Inferior parietal cortex (tissue), 1 donor: Measurements from ENCODE around the gene TSPAN16.
A peak's percentile ranks its signal among the peaks of the same experiment; 100 is the strongest.
"Not testable (repeated sequence)": the region's sequence is repeated elsewhere in the genome, so short reads cannot be mapped to it uniquely, and the experiment has no call there.

Source experiments
- DNase-seq: peaks from one replicate; pipeline ENCODE4 v3.0.0-alpha.2; 2016; ENCODE audit errors: extremely low spot score

The TSPAN16 gene

DNA sequence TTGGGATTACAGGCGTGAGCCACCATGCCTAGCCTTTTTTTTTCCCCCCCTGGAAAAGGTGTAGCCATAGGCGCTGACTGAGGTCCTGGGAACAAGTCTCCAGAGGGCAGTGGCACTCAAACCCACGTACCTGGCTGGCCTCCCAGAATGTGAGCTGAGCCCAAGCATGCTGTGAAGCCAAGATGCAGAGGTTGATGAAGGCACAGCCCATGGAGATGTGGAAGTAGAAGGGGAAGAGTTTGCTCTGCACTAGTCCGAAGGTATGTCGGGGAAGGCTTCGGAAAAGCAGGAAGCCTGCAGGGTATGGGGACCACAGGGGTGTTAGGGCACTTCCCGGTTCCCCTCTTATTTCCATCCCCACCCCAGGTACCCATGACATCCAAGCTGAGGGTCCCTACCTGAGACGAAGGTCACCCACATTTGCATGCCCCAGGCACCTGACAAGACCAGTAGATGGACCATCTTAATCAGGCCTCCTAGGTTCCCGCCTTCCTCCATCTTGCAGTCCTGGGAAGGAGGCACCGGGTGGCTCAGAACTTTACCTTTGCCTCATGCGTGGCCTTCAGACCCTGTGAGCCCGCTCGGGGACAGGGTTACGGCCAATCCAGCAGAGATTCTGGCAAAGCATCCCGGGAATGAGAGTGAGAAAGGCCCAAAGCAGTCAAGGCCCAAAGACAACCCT, 49.3 kb downstream of the TSPAN16 start:
- DNase-seq = no peak

DNA sequence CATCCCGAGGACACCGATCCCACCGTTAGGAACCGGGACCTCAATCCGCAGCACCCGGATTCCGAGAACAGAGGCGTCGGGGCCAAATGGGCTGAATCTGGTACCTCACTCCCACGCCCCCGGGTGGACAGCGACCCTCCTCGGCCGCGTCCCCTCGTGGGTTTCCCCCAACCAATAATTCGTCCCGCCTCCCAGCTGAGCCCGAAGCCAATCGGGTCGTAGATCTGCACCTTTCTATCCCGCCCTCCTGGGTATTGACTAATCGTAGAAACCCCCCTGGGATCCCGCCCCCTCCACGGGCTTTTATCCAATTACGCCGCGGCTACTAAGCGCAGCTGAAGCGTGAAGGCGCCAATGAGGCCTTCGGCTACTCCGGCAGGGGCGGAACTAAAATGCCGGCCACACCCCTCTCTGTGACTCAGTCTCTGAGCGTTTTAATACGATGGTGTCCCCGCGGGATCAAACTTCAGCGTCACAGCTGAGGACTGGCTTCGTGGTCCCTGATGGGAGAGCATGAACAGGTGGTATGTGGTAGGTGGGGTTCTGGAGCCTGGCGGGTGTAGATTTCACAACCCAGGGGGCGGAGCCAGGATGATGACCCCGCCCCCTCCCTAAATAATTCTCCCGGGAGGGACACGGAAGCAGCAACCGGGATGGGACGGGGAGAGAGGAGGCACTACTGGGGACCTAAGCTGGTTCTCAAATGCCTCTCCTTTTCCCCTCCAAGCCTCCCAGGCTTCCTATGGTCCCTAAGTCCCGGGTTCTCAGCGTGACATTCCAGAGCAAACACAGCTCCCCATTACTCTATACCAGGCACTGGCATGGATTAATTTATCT, 50.4 kb downstream of the TSPAN16 start, which contains the start of the genes CCDC159 and TMEM205:
Gene CCDC159 (plus strand): TSS at position 416 of the 837 bp plus-strand sequence. CDS start 88 bp downstream, at position 504.
Gene TMEM205 (minus strand): TSS at position 165 of the 837 bp plus-strand sequence. CDS start 649 bp downstream, outside the sequence.
- DNase-seq = peak; percentile 98

DNA sequence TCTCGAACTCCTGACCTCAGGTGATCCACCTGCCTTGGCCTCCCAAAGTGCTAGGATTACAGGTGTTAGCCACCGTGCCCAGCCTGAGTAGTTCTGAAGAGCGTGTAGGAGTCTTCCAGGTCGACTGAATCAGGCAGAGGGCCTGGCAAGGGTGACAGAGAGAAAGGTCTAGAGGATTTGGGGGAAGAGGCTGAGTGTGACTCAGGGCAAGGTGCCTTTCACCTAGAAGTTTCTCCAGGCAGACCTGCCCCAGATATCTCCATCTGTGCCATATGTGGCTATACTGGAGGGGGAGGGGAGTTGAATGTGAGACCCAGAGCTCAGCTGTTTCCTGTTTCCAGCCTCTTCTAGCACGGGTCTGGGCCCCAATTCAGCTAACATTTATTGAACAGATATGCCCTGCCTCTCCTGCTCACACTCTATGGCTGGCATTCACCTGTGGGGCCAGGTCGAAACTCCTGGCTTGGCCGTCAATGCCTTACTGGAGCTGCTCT, 51.6 kb downstream of the TSPAN16 start:
- no peak for DNase-seq

DNA sequence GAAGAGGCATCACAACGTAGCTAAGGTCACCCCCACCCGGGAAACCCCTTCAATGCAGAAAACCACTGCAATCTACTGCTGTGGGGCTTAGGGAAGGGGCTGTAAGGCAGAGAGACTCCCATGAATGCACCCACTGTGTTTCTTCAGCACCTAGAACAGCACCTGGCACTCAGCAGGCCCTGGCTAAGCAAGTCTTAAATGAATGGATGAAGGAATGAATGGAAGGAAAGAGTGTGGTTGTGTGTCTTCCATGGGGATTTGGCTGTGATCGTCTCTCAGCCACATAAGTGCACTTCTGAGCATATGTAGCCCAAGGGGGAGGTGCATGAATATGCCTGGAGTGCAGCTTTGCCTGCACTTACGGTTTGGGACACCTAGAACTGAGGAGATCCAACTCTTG, 53.2 kb downstream of the TSPAN16 start:
- DNase-seq = no peak

DNA sequence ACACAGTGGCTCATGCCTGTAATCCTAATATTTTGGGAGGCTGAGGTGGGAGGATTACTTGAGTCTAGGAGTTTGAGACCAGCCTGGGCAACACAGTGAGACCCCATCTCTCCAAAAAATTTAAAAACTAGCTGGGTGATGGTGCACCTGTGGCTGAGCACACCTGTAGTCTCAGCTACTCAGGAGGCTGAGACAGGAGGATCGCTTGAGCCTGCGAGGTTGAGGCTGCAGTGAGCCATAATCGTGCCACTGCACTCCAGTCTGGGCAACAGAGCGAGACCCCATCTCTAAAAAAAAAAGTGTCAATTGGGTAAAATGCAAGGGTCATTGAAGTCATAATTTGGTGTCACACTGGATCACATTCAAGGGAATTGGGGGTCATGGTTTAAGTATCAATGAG, 58.1 kb downstream of the TSPAN16 start:
- not testable (repeated sequence) for DNase-seq

DNA sequence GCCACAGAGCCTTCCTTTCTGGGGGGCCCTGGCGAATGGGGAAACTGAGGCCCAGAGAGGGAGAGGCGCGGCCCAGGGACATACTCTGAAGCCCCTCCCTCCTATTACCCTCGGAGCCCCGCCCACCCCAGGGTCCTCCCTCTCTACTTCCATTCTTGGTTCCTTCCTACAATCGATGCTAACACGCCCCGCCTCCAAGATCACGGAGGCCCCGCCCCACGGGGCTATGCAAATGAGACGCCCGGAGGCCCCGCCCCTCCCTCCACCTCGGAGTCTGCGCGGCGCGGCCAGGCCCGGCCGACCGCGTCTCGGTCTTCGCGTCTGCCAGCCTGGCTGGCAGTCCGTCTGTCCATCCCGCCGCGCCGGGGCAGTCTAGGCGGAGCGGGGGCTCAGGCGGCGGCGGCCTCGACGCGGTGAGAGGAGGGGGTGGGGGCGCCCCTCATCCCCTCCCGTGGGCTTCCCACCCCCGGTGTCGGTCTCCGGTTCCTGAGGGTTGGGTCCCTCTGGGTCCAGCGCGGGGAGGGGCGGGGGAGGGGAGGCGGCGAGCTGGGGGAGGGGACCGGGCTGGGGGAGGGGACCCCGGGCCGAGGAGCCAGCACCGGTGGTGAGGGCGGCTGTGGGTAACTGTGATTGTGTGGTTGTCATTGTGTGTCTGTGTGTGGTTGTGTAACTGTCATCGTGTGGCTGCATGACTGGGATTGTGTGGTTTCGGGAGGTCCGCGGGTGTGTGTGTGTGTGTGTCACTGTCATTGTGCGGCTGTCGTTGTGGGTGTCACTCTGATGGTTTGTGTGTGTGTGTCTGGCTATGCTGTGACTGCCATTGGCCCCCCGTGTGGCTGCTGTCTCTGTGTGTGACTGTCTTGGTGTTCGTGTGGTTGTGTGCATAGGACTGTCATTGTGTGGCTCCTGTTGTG, 59.5 kb downstream of the TSPAN16 start, which contains the start of gene PLPPR2:
Gene PLPPR2 (plus strand): TSS at position 273 of the 914 bp plus-strand sequence. CDS start 2,242 bp downstream, outside the sequence.
- DNase-seq = peak; percentile 87

DNA sequence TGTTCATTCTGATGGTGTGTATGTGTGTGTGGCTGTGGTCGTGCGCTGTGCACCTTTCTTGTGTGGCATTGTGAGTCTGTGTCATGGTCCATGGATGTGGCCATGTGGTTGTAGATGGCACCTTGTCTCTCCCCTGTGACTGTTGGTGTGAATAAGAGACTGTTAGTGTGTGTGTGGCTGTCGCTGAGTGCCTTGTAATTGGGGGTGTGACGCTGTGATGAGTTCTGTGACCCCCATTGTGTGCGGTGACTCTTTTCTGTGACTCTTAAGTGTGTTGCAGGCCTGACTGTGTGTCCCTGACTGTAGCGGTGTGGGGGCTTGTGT, 60.1 kb downstream of the TSPAN16 start:
- no peak for DNase-seq

DNA sequence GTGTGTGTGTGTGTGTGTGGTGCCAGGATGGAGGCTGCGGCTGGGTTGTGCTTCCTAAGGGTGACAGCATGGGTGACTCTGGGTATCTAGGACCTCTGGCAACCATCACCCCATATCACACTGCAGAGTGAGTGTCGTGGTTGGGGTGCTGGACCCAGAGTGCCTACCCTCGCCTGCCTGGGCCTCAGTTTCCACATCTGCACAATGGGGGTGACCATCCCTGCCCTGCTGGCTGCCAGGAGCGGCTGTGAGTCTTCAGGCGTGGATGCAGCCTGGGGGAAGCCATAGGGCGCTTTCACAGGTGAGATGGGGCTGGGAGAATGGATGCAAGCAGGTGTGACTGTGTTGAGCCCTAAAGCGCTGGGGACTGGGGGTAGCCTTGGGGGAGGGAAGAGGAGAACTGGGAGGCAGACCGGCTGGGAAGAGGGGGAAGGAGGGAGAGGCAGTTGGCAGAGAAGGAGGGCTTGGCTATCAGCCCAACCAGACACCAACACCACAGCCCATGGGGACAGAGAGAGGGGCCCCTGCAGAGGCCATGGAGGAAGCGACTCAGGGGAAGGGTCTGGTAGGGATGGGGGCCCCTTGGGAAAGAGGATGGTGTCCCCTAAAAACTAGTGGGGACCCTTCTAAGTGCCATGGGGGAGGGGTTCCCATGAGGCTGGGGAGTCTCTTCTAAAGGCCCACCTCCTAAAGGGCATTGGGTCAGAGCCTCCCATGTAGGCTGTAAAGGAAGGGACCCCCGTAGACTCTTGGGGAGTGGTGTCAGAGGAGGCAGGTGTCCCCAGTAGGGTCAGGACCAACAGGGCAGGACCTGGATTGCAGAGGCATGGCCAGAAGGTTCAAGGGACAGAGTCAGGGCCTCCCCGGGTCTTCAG, 61.0 kb downstream of the TSPAN16 start:
- no peak for DNase-seq

DNA sequence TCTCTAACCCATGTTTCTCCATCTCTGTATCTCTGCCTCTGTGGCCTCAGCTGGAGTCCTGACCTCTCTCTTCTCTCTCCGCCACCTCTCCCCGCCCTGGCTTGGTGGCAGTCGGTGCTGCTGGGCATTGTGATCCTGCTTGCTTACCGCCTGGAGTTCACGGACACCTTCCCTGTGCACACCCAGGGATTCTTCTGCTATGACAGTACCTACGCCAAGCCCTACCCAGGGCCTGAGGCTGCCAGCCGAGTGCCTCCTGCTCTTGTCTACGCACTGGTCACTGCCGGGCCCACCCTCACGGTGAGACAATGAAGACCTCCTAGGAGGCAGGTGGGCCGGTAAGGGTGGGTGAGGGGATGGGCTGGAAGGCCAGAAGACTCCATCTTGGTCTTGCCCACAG, 63.5 kb downstream of the TSPAN16 start:
- DNase-seq = no peak

DNA sequence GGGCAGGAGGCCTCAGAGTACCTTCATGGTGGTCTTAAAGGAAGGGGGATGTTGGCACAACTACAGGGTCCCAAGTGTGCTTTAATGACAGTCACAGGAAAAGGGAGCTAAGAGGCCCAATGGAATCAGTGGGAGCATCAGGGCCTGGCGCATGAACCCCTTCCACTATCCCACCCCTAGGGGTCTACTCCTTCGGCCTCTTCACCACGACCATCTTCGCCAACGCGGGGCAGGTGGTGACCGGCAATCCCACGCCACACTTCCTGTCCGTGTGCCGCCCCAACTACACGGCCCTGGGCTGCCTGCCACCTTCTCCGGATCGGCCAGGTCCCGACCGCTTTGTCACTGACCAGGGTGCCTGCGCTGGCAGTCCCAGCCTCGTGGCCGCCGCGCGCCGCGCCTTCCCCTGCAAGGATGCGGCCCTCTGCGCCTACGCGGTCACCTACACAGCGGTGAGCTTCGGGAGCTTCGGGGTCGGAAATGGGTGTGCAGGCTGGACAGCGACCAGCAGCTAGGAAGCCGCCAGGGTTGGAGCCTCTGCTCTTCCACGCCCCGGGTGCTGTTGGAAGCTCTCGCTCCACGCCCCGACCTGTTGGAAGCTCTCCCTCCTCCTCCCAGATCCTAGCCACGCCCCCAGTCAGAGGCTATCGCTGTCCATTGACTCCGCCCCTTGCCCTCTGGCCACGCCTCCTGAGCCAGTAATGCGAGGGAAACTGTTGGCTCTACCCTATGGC, 65.2 kb downstream of the TSPAN16 start:
- DNase-seq = no peak

DNA sequence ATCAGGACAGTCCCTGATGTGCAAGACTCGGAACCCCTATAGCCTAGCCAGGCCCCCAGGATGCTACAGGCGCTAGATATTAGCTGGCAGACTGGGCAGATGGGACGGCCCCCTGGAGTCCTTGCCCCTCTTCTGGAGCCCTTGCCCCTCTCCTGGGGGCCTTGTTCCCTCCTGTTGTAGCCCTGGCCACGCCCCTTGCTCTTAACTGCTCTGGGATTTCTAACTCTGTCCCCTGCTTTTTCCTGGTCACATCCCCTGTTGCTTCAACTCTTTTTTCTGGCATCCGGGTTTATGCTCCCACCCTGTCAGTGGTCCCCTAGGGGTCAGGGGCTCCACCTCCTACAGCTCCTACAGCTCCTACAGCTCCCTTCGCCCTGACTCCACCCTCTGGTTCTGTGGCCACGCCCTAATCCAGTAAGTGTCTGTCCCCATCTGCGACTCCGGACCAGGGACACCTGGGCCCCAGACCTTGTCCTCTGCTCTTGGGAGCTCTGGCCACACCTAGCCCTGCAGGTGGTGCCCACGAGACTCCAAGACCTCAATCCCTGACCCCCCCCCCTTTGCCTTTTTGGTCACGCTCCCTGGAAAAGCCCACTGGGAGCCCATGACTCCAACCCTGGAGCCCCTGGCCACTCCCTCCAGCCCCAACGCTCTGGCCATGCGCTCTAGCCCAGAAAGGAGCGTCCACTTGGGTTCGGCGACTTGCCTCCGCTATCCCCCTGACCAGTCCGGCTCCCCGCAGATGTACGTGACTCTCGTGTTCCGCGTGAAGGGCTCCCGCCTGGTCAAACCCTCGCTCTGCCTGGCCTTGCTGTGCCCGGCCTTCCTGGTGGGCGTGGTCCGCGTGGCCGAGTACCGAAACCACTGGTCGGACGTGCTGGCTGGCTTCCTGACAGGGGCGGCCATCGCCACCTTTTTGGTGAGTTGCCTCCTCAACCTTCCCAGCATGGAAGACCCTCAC, 66.1 kb downstream of the TSPAN16 start:
- DNase-seq = no peak

DNA sequence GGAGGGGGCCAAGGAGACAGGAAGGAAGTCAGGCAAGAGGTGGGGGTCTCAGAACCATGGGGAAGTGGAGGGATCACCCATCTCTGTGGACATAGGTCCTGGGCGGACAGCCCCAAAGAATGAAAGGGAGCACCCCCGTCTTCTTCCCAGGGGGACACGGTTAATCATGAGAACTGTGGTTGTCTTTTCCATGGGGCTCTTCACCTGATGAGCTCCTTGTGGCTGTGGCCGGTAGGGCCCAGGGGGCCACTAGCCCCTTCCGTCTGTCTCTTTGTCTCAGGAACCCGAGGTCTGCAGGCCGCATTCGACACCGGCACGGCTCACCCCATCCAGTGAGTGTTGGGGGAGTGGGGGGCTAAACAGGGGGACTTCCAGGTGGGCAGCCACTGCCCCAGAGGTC, 67.9 kb downstream of the TSPAN16 start:
- DNase-seq = no peak

DNA sequence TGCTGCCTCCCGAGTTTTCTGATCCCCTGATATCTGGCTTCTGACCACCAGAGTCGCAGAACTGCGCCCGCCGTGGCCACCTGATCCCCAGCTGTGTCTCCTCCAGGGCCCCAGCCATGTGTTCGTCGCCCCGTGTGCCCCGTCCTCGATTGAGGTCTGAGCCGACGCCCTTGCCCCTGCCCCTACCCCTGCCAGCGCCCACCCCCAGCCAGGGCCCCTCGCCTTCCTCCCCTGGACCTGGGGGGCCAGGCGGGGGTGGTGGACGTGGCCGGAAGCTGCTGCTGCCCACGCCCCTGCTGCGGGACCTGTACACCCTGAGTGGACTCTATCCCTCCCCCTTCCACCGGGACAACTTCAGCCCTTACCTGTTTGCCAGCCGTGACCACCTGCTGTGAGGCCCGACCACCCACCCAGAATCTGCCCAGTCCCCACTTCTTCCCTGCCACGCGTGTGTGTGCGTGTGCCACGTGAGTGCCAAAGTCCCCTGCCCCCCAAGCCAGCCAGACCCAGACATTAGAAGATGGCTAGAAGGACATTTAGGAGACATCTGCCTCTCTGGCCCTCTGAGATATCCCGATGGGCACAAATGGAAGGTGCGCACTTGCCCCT, 68.4 kb downstream of the TSPAN16 start:
- DNase-seq = no peak

DNA sequence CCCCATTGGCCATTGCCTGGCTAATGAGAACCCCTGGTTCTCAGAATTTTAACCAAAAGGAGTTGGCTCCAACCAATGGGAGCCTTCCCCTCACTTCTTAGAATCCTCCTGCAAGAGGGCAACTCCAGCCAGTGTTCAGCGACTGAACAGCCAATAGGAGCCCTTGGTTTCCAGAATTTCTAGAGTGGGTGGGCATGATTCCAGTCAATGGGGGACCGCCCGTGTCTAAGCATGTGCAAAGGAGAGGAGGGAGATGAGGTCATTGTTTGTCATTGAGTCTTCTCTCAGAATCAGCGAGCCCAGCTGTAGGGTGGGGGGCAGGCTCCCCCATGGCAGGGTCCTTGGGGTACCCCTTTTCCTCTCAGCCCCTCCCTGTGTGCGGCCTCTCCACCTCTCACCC, 69.0 kb downstream of the TSPAN16 start:
- DNase-seq = no peak
